COLO668 (cell line): ENCODE measurements around the gene FAM124A.

Source experiments
- DNase-seq: peaks from one replicate; lab custom pipeline; 2025; ENCODE audit not compliant: unreplicated experiment; lab: John Stamatoyannopoulos, UW

Gene FAM124A

DNA sequence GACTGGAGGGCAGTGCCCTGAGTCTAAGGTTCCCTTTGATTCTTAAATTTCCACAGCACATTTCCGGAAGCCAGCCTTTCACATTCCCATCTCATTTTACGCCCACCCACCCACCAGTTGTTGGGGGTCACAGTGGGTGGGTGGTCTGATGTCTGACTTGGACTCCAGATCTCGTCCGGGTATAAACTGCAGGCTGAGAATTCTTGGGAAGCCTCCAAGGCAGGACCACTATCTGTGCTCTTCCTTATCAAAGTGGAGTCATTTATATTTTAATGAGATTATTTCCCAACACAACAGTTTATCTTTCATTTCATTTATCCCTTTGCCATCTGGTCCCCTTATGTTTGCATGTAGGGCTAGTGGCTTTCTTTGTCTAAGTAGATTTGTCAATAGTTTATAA is 3.6 kb upstream of the FAM124A start:
- no peak for DNase-seq

DNA sequence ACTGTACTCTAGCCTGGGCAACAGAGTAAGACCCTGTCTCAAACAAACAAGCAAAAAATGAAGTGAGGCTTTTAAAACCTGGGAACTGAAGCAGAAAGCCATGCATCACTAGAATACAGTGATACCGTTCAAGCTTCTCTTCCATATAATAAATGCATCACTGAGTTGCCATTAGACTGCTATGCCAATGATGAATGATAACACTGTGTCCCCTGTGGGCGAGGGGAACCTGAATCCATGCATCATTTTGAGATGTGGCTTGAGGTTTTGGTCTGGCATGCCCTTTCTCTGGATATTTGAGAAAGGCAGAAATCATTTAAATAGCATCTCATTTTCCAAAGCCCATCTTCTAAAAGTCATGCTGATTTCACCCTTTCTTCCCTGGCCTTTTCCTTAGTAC is 1.5 kb upstream of the FAM124A start:
- no peak for DNase-seq

DNA sequence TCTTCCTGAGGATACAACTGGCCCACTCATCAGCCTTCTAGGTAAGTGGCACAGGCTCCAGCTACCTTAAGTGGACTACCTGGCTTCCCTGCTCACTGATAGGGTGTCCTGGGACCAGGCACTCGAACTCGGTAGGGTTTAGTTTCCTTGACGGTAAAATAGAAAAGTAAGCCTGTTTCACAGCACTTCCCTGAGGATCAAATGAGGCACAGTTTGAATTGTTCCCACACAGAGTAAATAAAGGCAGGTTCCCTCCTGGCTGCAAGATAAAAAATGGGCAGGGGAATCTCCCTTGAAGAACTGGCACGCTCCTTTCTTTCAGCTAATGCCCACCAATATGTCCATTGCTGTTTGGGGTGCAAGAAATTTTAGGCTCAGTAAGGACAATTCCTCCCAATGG is 1.1 kb upstream of the FAM124A start:
- DNase-seq: no peak

DNA sequence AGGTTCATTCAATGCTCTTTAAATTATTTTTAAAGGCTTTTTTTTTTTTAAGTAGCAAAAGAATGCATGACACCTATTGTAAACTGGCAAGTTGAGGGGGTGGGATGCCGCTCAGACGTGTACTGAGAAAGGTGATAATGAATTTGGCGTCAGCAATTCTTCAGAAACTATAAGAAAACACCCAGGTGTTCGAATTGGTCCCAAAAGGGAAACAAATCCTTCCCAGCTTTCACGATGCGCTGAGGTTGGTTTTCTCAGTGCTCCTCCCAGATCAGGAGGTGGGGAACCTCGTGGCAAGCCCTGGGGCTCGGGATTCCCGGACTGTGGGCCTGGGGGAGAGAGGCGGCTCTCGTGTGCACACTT is 543 bp upstream of the FAM124A start:
- no peak for DNase-seq

DNA sequence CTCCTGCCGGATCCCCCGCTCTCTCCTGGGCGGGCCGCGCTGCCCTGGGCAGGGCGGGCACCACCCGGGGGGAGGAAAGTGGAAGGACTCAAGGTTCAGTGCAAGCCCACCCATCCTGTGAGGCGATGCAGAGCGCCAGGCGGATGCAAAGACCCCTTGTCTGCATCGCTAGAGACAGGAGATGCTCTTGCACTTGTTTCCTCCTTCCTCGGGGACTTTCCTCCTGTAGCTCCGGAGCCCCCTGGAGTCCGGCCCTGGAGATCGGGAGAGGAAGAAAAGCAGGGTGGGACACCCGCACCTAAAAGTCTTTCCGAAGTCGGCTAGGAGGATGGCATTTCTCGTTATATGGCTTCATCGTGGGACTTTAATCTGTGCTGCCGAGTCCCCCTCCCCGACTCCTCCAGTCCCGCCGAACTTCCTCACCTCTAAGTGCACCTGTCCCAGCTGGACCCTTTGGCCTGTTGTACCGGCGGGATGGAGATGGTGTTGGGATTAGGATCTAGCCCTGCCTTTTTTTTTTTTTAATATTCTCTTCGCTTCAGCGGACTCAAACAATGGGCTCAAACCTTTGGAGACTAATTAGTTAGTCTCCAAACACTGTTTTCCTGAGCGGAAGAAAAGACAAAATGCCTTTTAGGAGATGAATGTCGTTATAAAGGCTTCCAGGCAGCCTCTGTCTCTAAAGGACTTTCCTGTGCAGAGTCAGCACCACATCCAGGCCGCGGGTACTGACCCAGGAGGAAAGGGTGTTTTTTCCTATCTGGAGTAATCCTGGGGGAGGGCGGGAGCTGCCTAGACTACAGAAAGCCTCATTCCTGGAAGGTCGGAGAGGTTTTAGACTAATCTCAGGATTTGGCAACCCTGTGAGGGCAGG is 725 bp downstream of the FAM124A start:
- DNase-seq: no peak

DNA sequence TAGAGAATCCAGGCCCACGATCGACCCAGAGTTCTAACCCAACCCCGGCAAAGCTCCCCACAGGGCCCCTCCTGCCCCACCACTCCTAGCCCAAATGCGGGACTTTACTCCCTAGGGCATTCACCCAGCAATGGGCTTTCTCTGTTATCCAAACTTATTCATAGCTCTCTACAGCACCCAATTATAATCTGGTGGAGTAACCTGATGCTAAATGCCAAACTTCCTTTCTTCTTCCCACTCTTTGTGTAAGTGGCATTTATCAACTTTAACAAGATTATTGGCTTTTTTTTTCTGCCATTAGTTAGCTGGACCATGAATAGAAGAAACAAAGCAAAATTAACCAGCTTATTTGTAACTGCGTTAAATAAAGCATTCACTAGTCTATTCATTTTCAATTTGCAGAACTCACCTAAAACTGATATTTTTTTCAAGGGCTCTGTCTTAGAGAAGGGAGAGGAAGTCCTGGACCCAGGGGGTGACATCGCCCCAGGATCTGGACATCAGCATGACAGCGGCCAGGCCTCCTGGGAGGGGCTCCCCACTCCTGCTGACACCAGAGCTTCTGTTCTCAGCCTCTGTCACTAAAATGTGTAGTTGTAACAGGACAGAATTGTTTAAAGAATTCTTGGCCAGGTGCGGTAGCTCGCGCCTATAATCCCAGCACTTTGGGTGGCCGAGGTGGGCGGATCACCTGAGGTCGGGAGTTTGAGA is 1.5 kb downstream of the FAM124A start:
- no peak for DNase-seq

DNA sequence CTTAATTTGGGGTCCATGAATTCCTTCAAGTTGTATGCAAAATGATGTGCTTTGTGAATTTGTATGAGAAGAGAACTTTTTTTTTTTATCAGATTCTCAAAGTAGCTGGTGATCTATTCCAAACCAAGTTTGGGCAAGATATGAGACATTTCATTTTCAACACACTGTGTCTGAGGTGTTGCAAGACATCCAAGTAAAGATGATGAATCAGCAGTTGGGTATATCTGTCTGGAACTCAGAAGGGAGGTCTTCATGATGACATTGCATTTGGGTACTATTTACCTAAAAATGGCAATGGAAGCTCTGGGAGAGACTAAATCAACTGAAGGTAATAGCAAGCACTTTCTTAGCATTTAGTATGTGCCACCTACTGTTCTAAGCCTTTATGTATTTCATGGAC is 2.8 kb downstream of the FAM124A start:
- DNase-seq: no peak

DNA sequence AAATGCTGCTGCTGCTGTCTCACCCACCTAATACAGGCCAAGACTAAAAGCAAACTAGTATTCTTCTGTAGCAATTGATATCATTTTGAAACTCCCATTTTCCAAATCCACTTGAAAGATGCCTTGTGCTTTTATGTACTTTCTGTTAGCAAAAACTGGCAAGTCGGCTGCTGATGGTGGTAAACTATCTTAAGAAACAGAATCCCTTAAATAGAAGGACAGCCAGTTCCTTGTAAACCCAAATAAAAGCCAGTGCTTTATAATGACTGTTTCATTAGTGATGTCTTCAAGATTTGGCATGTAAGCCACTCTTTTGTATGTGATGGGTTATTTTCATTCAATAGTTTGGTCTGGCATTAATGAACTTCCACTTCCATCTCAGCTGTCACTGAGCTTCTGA is 5.2 kb downstream of the FAM124A start:
- no peak for DNase-seq

DNA sequence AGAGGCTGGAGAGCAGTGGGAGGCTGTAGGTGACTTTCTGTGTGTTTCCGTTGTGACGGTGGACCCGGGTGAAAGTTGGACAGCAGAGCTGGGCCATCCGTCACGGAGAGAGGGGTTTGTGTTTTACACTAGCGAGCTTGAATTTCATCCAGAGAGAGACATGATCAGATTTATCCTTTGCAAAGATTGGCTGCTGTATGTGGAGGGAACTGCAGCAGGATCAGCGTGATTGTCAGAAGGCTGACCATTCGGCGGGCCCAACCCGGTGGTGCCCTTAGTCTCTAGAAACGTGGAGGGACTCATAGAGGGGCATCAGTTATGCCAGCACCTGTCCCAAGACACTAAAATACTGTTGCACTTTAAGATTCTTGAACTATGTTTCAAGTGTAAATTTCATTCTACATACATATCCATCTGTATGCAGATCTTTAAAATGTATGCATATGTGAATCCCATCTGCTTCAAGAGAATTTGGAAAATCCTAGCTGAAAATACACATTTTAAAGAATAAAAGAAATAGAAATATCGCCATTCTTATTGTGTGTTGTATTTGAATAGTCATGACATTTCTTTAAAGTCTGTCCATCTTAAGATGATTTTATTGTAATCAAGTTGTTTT is 7.0 kb downstream of the FAM124A start:
- no peak for DNase-seq

DNA sequence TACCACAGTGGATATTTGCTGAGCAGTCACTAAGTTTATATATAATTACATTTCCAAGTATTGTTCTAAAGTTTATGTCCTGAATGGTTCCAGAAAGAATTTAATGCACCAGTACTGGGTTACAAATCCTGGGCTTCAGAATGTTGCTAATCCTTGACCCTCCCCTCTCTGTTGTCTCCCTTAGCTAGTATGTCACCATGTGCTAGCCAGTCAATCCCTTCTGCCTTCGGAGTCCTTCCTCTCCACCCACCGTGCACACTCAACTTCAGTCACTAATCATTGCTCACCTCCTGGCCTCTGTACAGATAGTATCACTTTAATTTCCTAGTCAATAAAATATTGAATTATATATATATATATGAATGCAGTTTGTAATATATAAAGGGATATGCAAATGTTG is 7.5 kb downstream of the FAM124A start:
- DNase-seq: no peak

DNA sequence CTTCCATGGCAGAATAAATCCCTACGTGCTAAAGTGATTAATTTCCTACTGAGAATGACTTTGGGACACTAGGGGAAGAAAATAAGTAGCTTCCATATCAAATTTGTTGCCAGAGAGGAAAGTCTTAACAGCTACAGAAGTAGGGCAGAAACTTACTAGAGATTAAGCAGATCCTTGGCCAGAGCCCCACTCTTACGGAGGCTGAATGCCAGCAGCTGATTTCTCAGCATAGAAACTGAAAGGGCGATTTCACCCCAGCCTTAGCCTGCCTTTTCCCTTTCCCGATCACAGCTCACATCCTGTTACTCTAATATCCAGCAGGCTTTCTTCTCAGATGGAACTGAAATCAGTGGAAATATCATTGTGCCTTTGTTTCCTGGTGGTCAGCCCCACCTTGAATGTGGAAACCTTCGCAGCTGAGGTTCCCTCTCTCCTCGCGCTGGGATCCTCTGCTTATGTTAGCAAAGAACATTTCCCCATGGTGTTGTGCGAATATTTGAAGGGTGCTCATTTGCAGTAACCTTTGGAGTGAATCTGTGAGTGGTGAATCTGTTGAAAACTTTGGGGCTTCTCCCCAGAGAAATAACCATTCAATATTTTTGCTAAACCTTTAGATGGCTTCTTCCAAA is 8.4 kb downstream of the FAM124A start:
- no peak for DNase-seq

DNA sequence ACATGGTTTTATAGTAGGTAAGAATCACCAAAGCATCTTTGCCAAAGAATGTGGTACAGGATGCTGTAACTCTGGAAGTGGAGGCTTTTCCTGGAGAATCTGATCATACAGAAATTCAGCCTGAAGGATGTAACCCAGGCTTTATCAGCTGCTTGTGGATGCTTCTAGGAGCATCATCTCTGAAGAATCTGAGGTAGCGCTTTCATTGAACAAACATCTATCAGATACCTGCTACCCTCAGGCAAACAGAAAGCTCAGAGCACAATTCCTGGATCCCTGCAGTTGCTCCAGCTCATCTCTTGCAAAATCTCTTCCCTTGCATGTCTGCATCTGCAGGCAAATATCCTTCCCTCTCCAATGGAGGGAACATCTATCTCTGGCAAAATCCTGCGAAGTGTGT is 9.3 kb downstream of the FAM124A start:
- DNase-seq: no peak

DNA sequence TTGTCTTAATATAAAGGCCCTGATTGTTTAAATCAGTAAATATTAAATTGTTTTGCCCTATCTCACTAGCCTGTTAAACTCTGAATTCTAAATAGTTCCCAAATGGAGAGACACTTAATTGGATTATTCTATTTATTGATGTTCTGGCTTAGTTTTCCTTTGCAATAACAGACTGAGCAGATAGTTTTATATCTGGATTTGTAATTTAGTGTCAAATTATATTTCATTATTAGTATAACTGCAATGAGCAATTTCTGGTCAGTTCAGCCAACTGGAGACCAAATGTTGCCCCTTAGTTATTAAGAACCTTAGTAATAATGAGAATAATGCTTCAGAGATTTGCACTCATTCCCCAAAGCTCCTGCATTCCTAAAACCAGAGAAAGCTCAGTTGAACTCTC is 10.1 kb downstream of the FAM124A start:
- DNase-seq: no peak

DNA sequence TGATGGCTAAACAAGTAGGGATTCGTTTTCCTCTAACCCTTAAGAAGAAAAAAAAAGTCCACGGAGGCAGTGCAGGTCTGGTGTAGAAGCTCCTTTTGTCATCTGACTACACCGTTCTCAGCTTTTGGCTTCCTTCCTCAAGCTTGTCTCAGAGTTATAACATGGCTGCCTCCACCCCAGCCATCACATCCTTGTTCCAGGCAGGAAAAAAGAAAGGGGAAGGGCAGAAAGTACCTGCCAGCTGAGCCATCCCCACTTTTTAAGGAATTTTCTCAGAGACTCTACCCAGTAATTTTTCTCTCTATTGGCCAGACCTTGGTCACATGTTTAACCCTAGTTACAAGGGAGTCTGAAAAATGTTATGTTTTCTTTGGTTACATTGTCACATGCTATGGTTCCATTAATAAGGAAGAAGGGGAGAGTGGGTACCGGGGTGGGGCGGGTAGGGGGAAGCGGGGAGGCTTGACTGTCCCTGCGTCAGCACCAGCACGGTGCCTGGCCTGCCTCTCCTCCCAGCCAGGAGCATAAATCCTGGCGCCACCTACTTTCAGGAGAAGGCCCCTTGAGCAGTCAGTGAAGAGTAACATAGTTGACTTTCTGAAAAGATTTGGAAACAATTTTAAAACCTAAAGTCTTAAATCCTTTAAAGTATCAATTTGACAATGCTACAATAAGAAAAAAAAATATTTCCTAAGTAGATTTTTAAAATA is 11.1 kb downstream of the FAM124A start:
- DNase-seq: no peak

DNA sequence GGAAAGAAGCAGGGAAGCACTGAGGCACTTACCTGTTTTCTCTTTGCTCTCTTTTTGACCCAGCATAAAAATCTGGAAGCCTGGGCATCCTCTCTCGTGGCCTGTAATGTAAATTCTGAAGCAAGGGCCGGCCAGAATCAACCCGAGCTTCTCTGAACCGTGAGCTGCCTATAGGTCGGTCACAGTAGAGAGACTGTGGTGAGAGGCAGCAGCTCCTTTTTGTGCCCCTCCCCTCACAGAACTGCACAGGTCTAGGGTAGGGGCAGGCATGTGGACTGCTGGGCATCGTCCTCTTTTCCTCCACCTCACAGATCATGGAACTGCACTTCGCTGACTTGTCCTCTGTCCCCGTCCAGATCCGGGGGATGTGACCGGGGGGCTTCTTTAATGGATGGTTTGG is 12.5 kb downstream of the FAM124A start:
- no peak for DNase-seq

DNA sequence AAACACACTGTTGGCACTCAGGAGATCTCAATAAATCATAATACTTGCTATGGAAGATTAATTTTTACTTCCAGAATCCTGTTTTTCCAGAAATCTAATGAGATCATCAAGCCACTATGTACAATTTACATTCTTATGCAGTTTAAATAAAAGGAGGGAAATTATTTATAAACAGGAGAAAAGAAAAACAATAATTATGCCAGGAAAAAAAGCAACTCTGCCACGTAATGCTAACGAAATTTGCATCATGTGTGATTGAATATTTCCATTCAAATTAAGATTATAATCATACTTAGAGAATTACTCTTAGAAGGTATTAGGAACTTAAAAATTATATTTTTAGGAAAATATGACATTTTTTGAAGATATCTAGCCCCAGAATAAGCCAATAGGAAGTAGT is 13.0 kb downstream of the FAM124A start:
- DNase-seq: no peak

DNA sequence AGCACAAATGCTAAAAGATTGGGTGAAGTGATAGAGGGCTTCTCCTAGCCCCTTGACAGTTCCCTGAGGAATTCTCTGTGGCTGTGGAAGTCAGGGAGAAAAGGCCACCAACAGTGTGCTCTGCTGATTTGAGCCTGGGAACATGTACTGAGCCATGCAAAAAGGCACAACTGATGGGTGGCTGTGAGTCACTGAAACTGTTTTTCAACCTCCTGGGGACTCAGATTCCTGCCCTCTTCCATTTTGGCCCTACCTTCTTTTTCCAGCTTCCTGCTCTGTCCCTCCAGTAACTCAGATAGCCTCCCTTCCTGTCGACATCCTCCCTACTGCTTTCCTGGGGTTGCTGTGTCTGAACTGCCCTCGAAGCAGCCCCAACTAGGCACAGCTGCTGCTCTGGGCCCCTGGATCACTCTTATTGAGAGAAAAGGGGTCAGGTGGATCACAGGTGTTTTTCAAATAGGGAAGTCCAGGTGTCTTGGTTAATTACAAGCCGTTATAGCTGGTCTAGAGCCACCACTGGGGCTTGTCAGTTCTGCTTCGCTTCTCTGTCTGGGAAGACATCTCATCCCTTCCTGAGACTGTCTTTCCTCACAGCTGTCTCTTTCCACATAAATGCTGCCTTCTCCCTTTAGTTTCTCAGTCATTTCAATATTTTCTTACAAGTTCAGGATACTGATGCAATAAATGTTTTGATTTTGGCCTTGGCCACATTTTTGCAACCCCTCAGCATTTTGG is 13.7 kb downstream of the FAM124A start:
- DNase-seq: no peak

DNA sequence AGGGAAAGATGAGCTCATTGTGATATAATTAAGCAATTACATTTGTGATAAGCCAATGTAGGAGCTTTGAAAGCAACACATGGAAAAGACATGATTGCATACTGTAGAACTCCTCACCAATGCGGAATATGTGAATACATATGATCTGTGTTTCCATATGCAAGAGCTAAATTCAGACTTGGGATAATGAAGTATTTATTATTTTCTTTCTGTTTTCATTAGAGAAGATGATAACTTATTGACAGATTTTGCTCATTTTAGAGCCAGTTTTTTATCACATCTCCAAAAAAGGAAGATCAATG is 14.2 kb downstream of the FAM124A start:
- DNase-seq: no peak

DNA sequence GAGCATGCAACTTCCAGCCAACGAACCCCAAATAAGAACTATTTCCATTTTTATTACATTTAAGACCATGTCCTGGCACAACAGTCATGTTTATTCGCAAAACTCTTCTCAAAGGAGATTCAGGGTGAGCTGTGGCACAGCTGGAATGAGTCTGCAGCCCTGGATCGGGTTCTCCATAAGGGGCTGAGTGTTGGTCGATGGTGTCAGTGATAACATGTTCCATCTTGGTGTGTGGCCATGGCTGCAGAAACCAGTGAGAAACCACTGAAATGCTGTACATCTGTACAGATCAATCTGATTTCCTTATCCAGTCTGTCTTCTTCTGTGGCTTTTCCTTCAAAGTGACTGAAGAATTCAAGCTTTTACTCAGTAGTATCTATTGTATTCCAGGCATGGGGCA is 15.2 kb downstream of the FAM124A start:
- DNase-seq: no peak

DNA sequence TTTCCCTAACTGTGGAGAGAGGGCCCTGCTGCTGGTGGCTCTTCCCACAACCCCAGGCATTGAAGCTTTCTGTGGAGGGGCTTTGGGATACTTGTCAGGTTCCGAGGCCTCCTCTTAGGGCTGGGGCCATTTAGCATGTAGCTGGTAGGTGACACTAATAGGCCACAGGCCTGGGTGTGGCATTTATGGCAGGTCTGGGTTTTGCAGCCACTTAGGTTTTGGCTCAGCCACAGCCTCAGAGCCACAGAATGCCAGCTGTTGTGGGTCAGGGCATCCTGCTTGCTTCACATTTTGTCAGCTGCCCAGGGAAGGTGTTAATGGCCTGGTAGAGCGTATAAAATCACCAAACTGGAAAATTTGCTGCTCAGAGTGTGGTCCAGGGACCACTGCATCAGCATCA is 15.7 kb downstream of the FAM124A start:
- DNase-seq: no peak

DNA sequence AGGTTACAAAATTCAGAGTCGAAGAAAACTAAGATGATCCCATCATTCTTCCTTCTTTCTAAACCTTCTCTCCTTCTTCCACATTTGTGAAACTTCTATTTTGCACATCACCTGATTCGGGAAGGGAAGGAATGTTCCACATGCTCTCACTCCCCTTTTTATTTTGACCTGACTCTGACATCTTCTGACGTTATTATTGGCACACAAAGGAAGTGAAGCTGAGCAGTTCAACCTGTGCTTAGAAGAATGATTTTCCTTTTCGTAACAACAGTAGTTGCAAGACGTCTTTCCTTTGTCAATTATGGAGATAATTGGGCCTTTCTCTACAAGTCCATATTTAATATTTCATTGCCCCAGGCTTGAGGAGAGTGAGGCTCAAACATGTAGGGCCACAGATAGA is 18.0 kb downstream of the FAM124A start:
- DNase-seq: no peak
